Karpas-422 (cell line): ENCODE data around the gene COL12A1. TPM values are rescaled to one million over a fixed set of nuclear protein-coding genes. Genes with fewer than 3 reads are reported as not detected.

ENCODE experiments used
- DNase-seq: peaks from one replicate; pipeline ENCODE4 v3.0.0-alpha.2; 2015
- H2AFZ ChIP-seq: fragments of 200-600 bp; sonication (generic); 2 replicates; pipeline ENCODE4 v1.6.1; 2014; ENCODE audit warnings: antibody characterized with exemption, low read length, mixed read lengths
- H3K27ac ChIP-seq: fragments of 200-600 bp; sonication (generic); 2 replicates; pipeline ENCODE4 v1.5.1; 2014; ENCODE audit warnings: mild to moderate bottlenecking, low read length, moderate library complexity
- H3K27me3 ChIP-seq: fragments of 200-600 bp; sonication (generic); 2 replicates; pipeline ENCODE4 v1.6.1; 2014; ENCODE audit warnings: low read length, mixed read lengths
- H3K36me3 ChIP-seq: fragments of 200-600 bp; sonication (generic); 2 replicates; pipeline ENCODE4 v1.6.1; 2014; ENCODE audit warnings: low read length, mixed read lengths; ENCODE audit not compliant: insufficient read depth
- H3K4me1 ChIP-seq: fragments of 200-600 bp; sonication (generic); 2 replicates; pipeline ENCODE4 v1.6.1; 2014; ENCODE audit warnings: mild to moderate bottlenecking, low read length, mixed read lengths
- H3K4me2 ChIP-seq: fragments of 200-600 bp; sonication (generic); 2 replicates; pipeline ENCODE4 v1.6.1; 2014; ENCODE audit warnings: low read length, low read depth, mild to moderate bottlenecking; ENCODE audit not compliant: poor library complexity, severe bottlenecking
- H3K4me3 ChIP-seq: fragments of 200-600 bp; sonication (generic); 2 replicates; pipeline ENCODE4 v1.5.1; 2014; ENCODE audit warnings: mild to moderate bottlenecking, antibody characterized with exemption, low read length, mixed read lengths
- H3K79me2 ChIP-seq: fragments of 200-600 bp; sonication (generic); 2 replicates; pipeline ENCODE4 v1.6.1; 2014; ENCODE audit warnings: mild to moderate bottlenecking, low read length, mixed read lengths
- H3K9ac ChIP-seq: fragments of 200-600 bp; sonication (generic); 2 replicates; pipeline ENCODE4 v1.6.0; 2014; ENCODE audit warnings: low read length
- H3K9me2 ChIP-seq: fragments of 200-600 bp; sonication (generic), shearing (Covaris generic); replicated peaks from 2 replicates; pipeline ENCODE4 v1.6.0; 2014; ENCODE audit warnings: mild to moderate bottlenecking, low read length, moderate library complexity; ENCODE audit not compliant: insufficient read depth
- H3K9me3 ChIP-seq: fragments of 300-700, 200-600 bp; sonication (generic); 2 replicates; pipeline ENCODE4 v1.6.1; 2014; ENCODE audit warnings: low read length, mixed read lengths
- H4K20me1 ChIP-seq: fragments of 200-600 bp; sonication (generic); 2 replicates; pipeline ENCODE4 v1.6.1; 2014; ENCODE audit warnings: mild to moderate bottlenecking, antibody characterized with exemption, low read length, low read depth; ENCODE audit not compliant: insufficient read depth
- total RNA-seq: library from RNA; depleted of rRNA; stranded (reverse); fragments of >200 nt; shearing (Covaris generic); gene quantifications from 2 replicates; pipeline ENCODE4 v1.2.3, GENCODE V29; 2014; ENCODE audit warnings: low replicate concordance

COL12A1 gene
- total RNA-seq, 1 experiment from 2014 or later, result not detected

DNA sequence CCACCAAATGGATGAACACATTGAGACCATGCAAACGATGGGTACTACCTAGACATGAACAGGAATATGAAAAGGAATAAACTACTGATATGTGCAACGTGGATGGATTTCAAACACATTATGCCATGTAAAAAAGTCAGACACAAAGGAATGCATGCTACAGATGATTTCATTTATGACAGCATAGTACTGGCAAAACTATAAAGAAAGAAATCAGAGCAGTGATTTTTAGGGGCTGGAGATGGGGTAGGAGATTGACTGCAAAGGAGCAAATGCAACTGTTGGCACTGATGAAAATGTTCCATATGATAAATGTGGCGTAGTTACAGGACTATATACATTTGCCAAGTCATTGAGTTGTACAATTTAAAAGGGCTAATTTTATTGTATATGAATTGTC lies 13.4 kb upstream of the COL12A1 start:
- no peaks in the 10 kb centered on the region for H3K36me3 ChIP-seq
- no peak for DNase-seq
- no peak overlapping the region for H2AFZ ChIP-seq
- no peaks in the 10 kb centered on the region for H3K9me2 ChIP-seq
- no peak overlapping the region for H3K9ac ChIP-seq
- no peak overlapping the region for H3K27ac ChIP-seq
- H3K4me2 ChIP-seq, result no peak overlapping the region
- H3K4me3 ChIP-seq, result no peak overlapping the region
- no peaks in the 10 kb centered on the region for H3K9me3 ChIP-seq
- H3K4me1 ChIP-seq, result no peaks in the 10 kb centered on the region
- no peaks in the 10 kb centered on the region for H3K27me3 ChIP-seq
- H3K79me2 ChIP-seq, result no peaks in the 10 kb centered on the region
- no peaks in the 10 kb centered on the region for H4K20me1 ChIP-seq

DNA sequence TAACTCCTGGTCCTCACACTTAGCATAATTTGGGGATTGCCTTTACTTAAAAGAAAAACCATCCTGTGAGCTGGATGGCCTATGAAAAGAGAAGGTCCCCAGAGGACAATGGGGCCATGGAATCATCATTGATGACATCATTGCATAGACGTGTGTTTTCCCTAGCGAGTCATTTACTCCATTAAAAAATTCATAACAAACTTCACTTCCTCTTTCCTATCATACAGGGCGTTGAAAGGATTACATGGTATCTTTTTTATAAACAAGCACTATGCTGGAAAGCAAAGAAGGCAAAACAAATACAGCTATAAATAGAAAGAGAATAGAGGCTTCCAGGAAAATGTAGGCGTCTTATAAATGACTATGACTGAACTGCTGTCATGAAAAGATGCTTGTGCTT lies 11.3 kb upstream of the COL12A1 start:
- no peak for DNase-seq
- H3K9me2 ChIP-seq, result no peaks in the 10 kb centered on the region
- H3K9me3 ChIP-seq, result no peaks in the 10 kb centered on the region
- no peaks in the 10 kb centered on the region for H4K20me1 ChIP-seq
- no peak overlapping the region for H3K4me3 ChIP-seq
- no peak overlapping the region for H3K9ac ChIP-seq
- no peak overlapping the region for H2AFZ ChIP-seq
- no peaks in the 10 kb centered on the region for H3K27me3 ChIP-seq
- no peak overlapping the region for H3K4me2 ChIP-seq
- no peaks in the 10 kb centered on the region for H3K4me1 ChIP-seq
- no peaks in the 10 kb centered on the region for H3K36me3 ChIP-seq
- no peak overlapping the region for H3K27ac ChIP-seq
- no peaks in the 10 kb centered on the region for H3K79me2 ChIP-seq

DNA sequence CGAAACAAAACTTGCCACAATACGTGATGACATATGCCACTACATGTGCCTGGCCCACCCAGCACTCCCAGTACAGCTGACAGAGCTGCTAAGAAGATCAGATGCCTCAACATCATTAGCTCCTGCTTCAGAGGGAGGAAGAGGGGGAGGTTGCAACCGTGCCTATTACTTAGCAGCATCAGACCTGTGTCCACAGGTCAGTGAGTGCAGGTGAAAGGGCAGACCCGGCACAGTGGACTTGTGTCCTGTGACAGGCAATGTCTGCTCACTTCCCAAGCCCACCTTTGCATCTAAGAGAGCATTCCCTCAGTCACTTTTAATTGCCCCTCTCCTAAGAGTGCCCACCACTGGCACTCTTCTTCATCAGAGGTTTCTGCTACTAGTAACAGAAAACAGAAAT lies 9.4 kb upstream of the COL12A1 start:
- Histone ChIP-seq H3K27ac (no peak overlapping the region), H3K4me1 (no peaks in the 10 kb centered on the region), H3K9me3 (no peaks in the 10 kb centered on the region), H3K9ac (no peak overlapping the region), H4K20me1 (no peaks in the 10 kb centered on the region), H3K4me3 (no peak overlapping the region), H3K4me2 (no peak overlapping the region), H3K36me3 (no peaks in the 10 kb centered on the region), H2AFZ (no peak overlapping the region), H3K27me3 (no peaks in the 10 kb centered on the region), H3K79me2 (no peaks in the 10 kb centered on the region), H3K9me2 (no peaks in the 10 kb centered on the region)
- no peak for DNase-seq

DNA sequence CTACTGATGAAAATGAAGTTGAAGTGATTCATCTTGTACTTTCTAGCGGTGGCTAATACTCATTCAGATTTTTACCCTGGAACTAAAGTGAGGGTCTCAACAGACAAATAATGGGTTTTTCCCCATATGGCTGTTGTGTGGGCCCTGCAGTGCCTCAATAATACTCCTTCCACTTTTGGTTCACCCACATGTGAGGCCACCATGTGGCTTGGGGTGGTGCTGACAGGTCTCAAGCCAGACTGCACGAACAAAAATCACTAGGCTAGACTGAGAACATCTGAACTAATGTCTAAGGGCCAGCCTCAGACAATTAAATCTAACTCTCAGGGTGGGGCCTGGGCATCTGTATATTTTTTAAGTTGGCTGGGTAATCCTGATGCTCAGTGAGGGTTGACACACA lies 7.9 kb upstream of the COL12A1 start:
- H3K79me2 ChIP-seq, result no peaks in the 10 kb centered on the region
- no peak overlapping the region for H3K27ac ChIP-seq
- peaks cover 1% of the 10 kb centered on the region for H3K4me1 ChIP-seq
- no peak overlapping the region for H3K4me3 ChIP-seq
- H4K20me1 ChIP-seq, result no peaks in the 10 kb centered on the region
- no peaks in the 10 kb centered on the region for H3K27me3 ChIP-seq
- no peaks in the 10 kb centered on the region for H3K9me2 ChIP-seq
- no peak overlapping the region for H3K9ac ChIP-seq
- DNase-seq, result peak; percentile 48
- no peaks in the 10 kb centered on the region for H3K36me3 ChIP-seq
- H3K4me2 ChIP-seq, result no peak overlapping the region
- H2AFZ ChIP-seq, result no peak overlapping the region
- no peaks in the 10 kb centered on the region for H3K9me3 ChIP-seq

DNA sequence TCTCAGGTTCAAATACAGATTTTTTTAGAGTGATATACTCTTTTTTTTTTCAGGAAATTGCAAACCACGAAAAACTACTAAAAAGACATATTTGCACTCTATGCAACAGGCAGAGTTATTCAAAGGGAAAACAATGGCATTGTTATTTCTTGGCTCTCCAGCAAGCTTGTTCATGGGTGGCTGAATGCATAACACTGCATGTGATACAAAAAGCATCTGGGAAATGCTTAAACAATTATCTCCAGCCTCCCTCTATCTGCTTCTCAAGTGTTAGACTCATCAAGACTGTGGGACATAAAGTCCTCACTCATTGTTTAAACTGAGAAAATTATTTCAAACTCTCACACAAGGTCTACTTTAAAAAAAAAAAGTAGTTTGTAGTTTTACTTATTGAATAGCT lies 7.3 kb upstream of the COL12A1 start:
- Histone ChIP-seq H2AFZ (no peak overlapping the region), H3K27me3 (no peaks in the 10 kb centered on the region), H3K36me3 (no peaks in the 10 kb centered on the region), H3K4me3 (no peak overlapping the region), H3K79me2 (no peaks in the 10 kb centered on the region), H3K27ac (no peak overlapping the region), H3K4me2 (no peak overlapping the region), H4K20me1 (no peaks in the 10 kb centered on the region), H3K4me1 (peaks cover 5% of the 10 kb centered on the region), H3K9ac (no peak overlapping the region), H3K9me2 (no peaks in the 10 kb centered on the region), H3K9me3 (no peaks in the 10 kb centered on the region)
- no peak for DNase-seq

DNA sequence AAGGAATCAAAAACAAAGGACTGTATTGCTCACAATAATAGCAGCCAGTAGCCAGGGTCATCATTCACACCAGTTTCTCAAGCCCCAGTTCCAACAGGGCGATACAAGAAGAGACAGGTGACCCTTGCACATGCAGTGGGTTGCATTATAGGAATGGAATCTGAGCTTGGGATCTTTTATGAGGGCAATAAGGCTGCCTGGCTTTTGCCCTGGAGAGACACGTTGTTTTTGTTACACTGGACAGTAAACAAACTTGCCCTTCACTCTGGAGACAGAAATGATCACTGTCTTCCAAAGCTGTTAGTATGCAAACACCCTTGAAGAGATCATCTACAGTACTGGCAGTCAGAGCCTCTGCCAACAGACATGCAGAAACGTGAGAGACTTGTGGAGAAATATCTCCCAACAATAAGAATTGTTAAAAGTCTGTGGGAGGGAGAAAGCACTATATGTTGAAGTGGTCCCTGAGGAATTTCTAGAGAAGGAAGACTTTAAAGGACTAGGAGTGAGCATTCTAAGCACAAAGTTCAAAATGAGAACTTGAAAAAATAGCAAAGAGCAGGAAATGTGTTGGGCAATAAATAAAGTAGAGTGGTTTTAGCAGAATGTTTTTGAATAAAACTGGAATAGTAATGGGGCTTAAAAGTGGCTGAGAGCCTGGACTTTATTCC lies 6.2 kb upstream of the COL12A1 start:
- H3K27me3 ChIP-seq, result no peaks in the 10 kb centered on the region
- H4K20me1 ChIP-seq, result no peaks in the 10 kb centered on the region
- H3K4me3 ChIP-seq, result no peak overlapping the region
- H2AFZ ChIP-seq, result no peak overlapping the region
- no peaks in the 10 kb centered on the region for H3K9me3 ChIP-seq
- no peaks in the 10 kb centered on the region for H3K79me2 ChIP-seq
- no peaks in the 10 kb centered on the region for H3K36me3 ChIP-seq
- no peak overlapping the region for H3K4me2 ChIP-seq
- peaks cover 5% of the 10 kb centered on the region for H3K4me1 ChIP-seq
- DNase-seq, result no peak
- H3K9ac ChIP-seq, result no peak overlapping the region
- no peak overlapping the region for H3K27ac ChIP-seq
- no peaks in the 10 kb centered on the region for H3K9me2 ChIP-seq

DNA sequence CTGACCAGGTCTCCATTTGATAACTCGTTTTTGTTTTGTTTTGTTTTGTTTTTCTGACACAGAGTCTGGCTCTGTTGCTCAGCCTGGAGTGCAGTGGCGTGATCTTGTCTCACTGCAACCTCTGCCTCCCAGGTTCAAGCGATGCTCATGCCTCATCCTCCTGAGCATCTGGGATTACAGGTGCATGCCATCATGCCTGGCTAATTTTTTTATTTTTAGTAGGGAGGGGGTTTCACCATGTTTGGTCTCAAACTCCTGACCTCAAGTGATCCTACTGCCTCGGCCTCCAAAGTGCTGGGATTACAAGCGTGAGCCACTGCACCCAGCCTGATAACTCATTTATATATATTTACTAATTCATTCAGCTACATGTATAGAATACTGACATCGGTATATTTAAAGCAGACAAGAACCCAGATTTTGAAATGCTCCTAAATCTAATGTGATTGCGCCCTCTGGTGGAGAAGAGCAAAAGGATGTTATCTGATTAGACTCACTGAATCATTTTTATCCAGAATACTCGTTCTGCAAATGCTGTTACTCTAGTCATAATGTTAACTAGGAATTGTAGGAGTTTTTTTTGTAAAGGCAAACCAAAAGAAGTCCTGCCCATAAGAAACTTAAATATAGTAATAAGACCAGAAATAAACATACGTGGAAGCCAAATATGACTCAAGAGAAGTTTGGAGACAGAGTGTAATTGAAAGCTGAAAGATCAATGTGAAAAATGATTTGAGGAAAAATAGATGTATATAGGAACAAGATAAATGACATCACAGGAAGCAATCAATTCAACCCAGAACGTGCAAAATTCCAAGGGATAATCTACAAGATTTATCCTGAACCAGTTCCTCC lies 5.3 kb upstream of the COL12A1 start:
- no peaks in the 10 kb centered on the region for H3K79me2 ChIP-seq
- H3K27ac ChIP-seq, result no peak overlapping the region
- H3K27me3 ChIP-seq, result no peaks in the 10 kb centered on the region
- H3K4me2 ChIP-seq, result no peak overlapping the region
- no peak overlapping the region for H2AFZ ChIP-seq
- no peaks in the 10 kb centered on the region for H4K20me1 ChIP-seq
- H3K9me3 ChIP-seq, result no peaks in the 10 kb centered on the region
- no peak overlapping the region for H3K9ac ChIP-seq
- no peak overlapping the region for H3K4me3 ChIP-seq
- H3K9me2 ChIP-seq, result no peaks in the 10 kb centered on the region
- no peaks in the 10 kb centered on the region for H3K36me3 ChIP-seq
- peaks cover 5% of the 10 kb centered on the region for H3K4me1 ChIP-seq
- peak; percentile 88 for DNase-seq

DNA sequence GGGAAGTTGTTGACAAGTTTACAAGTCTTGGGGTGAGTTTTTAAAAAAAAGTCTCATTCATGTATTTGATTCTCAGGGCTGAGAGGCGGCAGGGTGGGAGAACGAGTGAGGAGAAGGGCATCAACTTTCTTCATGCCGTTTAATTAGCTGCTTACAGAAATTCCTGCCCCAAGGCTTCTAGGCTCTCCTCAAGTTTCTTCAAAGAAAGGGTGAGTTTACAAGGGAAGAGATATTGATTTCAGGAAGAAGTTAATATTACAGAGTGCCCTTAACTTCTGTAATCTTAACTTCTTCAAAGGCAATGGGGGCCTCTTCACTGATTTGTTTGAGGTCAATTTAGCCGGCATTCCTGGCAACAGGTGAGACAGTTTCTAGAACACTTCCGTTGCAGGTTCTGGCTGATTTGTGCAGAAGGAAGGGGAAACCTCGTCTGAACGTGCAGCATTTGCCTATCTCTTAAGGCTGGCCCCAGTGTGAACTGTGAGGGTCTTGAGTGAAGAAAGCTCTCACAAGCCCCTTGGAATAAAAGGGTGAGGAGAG lies 3.4 kb upstream of the COL12A1 start:
- Histone ChIP-seq H3K9me2 (no peaks in the 10 kb centered on the region), H3K9ac (no peak overlapping the region), H4K20me1 (no peaks in the 10 kb centered on the region), H2AFZ (no peak overlapping the region), H3K27ac (no peak overlapping the region), H3K4me2 (no peak overlapping the region), H3K4me3 (no peak overlapping the region), H3K27me3 (no peaks in the 10 kb centered on the region), H3K4me1 (peaks cover 5% of the 10 kb centered on the region), H3K79me2 (no peaks in the 10 kb centered on the region), H3K9me3 (no peaks in the 10 kb centered on the region), H3K36me3 (no peaks in the 10 kb centered on the region)
- no peak for DNase-seq
